PFSK-1 (cell line): ENCODE results near the gene SIPA1L3.

Experiments used
- FOXP2 ChIP-seq: optimal IDR thresholded peaks from 2 replicates; pipeline ENCODE3; 2011; ENCODE audit warnings: borderline replicate concordance, control low read depth, inconsistent platforms; ENCODE audit not compliant: insufficient read depth; ENCODE audit errors: extremely low read length, extremely low read depth
- POLR2AphosphoS5 ChIP-seq: IDR thresholded peaks from 2 replicates; pipeline ENCODE4 v1.6.1; 2012; ENCODE audit warnings: low read depth, mild to moderate bottlenecking, control low read depth, low read length, moderate library complexity
- SIN3A ChIP-seq: IDR thresholded peaks from 2 replicates; pipeline ENCODE4 v1.6.1; 2012; ENCODE audit warnings: mild to moderate bottlenecking, low read length, moderate library complexity, borderline replicate concordance; ENCODE audit not compliant: insufficient read depth
- TAF1 ChIP-seq: IDR thresholded peaks from 2 replicates; pipeline ENCODE4 v1.6.1; 2012; ENCODE audit warnings: low read length, control low read depth, borderline replicate concordance; ENCODE audit not compliant: insufficient read depth
- TF ChIP-seq, protein P1 (sequence below), 2 experiments: IDR thresholded peaks; 2 replicates each; pipeline versions ENCODE4 v1.6.1 to v1.8.0; 2011 to 2012; ENCODE audit warnings: low read depth in 2 of 2, low read length in 2 of 2, control low read depth in 1 of 2, inconsistent platforms in 1 of 2, mild to moderate bottlenecking in 1 of 2, moderate library complexity in 1 of 2; ENCODE audit not compliant: insufficient read depth in 1 of 2

SIPA1L3 gene

DNA sequence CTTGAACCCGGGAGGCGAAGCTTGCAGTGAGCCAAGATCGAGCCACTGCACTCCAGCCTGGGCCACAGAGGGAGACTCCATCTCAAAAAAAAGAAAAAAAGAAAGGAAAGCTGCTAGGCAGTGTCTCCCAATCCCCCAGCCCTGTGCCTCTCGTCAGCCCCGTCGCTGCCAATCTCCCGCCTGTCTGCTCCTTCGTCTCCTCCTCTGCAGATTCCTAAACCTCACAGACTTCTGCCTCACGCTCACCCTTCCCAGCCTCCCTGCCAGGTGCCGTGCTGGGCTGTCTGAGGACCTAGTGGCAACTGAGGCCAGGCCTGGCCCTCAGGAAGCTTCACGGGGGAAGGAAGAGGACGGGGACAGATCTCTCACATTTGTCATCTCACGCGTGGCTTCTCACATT lies 295.5 kb downstream of the SIPA1L3 start:
- TF ChIP-seq, protein P1, sequence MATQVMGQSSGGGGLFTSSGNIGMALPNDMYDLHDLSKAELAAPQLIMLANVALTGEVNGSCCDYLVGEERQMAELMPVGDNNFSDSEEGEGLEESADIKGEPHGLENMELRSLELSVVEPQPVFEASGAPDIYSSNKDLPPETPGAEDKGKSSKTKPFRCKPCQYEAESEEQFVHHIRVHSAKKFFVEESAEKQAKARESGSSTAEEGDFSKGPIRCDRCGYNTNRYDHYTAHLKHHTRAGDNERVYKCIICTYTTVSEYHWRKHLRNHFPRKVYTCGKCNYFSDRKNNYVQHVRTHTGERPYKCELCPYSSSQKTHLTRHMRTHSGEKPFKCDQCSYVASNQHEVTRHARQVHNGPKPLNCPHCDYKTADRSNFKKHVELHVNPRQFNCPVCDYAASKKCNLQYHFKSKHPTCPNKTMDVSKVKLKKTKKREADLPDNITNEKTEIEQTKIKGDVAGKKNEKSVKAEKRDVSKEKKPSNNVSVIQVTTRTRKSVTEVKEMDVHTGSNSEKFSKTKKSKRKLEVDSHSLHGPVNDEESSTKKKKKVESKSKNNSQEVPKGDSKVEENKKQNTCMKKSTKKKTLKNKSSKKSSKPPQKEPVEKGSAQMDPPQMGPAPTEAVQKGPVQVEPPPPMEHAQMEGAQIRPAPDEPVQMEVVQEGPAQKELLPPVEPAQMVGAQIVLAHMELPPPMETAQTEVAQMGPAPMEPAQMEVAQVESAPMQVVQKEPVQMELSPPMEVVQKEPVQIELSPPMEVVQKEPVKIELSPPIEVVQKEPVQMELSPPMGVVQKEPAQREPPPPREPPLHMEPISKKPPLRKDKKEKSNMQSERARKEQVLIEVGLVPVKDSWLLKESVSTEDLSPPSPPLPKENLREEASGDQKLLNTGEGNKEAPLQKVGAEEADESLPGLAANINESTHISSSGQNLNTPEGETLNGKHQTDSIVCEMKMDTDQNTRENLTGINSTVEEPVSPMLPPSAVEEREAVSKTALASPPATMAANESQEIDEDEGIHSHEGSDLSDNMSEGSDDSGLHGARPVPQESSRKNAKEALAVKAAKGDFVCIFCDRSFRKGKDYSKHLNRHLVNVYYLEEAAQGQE (IDR thresholded peaks at IDR 0.05; ENCODE audit: insufficient read depth in 1 of 2, low read depth in 2 of 2, low read length in 2 of 2), result no peak
- TF ChIP-seq TAF1, result no peak
- no peak for TF ChIP-seq POLR2AphosphoS5
- no peak for TF ChIP-seq SIN3A
- no peak for TF ChIP-seq FOXP2

DNA sequence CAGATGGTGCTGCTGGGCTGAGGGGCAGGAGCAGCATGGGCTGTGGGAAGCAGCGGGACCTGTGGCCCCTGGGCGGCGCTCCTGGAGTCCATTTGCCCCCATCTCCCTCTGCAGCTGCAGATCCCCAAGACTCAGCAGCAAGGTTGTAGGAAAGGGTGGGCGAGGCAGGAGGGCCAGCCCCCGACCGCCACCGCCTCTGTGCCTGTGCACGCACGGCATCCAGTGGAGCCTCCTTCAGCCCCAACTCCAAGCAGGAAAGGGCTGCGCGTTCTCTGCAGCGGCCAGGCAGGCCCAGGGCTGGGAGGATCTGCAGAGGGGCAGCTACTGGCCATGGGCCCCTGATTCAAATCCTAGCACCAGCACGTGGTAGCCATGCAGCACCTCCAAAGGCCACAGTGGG lies 296.2 kb downstream of the SIPA1L3 start:
- TF ChIP-seq FOXP2 (no peak), POLR2AphosphoS5 (no peak), SIN3A (no peak), TAF1 (no peak)
- TF ChIP-seq, protein P1 (IDR thresholded peaks at IDR 0.05; ENCODE audit: insufficient read depth in 1 of 2, low read depth in 2 of 2, low read length in 2 of 2), result no peak

- TF ChIP-seq SIN3A (no peak), FOXP2 (no peak), TAF1 (no peak), POLR2AphosphoS5 (no peak)
- TF ChIP-seq, protein P1 (IDR thresholded peaks at IDR 0.05; ENCODE audit: insufficient read depth in 1 of 2, low read depth in 2 of 2, low read length in 2 of 2), result no peak
Observed at GRCh38 chr19:38204096-38204495, 297.1 kb downstream of the SIPA1L3 start.

DNA sequence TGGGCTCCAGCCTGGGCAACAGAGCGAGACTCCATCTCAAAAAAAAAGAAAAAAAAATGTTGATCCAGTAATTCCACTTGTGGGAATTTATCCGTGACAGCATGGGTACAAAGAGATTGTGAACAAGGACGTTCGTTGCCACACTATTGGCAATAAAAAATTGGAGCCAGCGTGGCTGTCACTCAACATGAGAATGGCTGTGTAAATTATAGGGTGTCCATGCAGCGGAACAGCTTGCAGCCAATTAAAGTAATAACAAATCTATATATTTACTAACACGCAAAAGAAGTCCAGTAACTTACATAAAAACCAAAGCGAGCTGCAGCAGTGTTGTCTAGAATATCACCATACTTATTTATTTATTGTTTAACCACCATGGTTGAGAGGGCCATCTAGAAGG lies 297.7 kb downstream of the SIPA1L3 start:
- no peak for TF ChIP-seq FOXP2
- TF ChIP-seq POLR2AphosphoS5, result no peak
- TF ChIP-seq, protein P1 (IDR thresholded peaks at IDR 0.05; ENCODE audit: insufficient read depth in 1 of 2, low read depth in 2 of 2, low read length in 2 of 2), result no peak
- TF ChIP-seq SIN3A, result no peak
- no peak for TF ChIP-seq TAF1
